ENCODE results near the gene RASAL2.

GRCh38 chr1:178072326-178072725, 21.6 kb upstream of the RASAL2 start:
- TF ChIP-seq ZFX (IDR thresholded peaks at IDR 0.05; ENCODE audit: borderline replicate concordance) (no peak), CTCF (IDR thresholded peaks at IDR 0.05) (no peak)

All from 22Rv1 (cell line).